ENCODE results near the gene CDH20. TPM values are rescaled to one million over a fixed set of nuclear protein-coding genes. Genes with fewer than 3 reads are reported as not detected.
A peak's percentile ranks its signal among the peaks of the same experiment; 100 is the strongest.

Gene CDH20
- total RNA-seq, 1 donor from 2014 or later = under 0.01 TPM

DNA sequence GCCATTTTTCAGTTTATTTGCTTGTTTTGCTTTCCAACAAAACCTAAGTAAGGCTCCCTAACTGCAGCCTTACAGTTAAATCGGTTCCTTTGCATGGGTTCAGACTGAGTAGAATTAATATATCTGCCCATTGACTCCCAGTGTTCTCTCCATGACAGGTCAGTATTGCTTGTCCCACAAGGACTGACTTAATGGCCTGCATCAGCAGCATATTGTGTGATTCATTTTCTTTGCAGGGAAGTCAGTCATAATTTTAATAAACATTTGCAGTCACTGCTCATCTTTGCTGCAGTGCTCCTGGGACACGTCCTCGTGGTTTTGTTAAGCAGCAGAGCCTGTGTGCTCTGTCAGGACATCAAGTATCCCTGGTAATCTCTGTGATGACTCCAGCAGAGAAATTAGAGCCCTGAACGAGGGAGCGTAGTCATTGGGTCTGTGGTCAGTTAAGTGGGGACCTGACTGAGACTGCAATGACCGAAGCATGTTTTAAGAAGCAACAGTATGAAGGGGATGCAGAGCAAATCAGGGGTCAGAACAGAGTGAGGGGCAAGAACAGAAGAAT, 93.3 kb downstream of the CDH20 start:
- no peak for DNase-seq

DNA sequence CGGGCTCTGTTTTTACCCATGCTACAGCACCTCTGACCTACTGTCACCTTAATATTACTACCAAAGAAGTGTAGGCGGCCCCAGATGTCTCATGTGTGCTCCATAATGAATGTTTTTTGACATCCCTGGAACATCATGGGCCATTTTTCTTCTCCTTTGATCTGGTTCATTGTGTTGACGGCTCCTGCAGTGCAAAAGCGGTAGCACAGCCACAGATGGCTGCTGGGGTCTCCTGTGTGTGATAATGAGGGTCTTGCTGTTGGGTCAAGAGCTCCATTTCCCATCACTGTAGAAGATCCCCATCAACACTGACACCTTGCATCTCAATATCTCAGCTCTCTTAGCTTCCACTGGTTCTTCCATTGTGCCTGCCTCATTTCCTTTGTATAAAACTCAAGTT, 95.0 kb downstream of the CDH20 start:
- no peak for DNase-seq

GRCh38 chr18:61432590-61432989, 99.4 kb downstream of the CDH20 start:
- no peak for DNase-seq

DNA sequence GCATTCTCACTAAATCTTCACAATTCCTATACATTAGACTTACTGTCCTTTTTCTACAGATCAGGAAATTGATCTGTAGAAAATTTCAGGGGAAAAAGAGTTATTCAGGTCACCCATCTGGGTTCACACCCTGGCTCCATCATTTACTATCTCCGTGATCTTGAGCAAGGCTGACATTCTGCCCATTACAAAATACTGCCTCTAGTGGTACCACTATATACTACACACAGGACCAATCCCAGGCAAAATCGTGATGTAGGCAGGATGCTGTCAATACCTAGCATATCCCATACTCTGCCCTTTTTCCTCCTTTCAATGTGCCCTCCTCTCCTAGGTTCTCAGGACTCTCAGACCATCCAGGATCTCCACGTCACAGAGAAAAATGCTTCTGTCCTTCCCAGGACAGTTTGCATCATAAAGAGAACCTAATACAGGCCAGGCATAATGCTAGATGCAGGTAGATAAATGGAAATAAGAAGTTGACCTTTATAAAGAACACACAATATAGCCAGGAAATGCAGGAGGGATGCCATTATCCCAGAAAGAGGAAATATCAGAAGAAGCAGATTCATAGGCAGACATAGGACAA, 101.9 kb downstream of the CDH20 start:
- DNase-seq = peak; percentile 43

- DNase-seq = no peak
These were observed 110.0 kb downstream of the CDH20 start for GRCh38 chr18:61443081-61443725.

GRCh38 chr18:61448316-61448715, 115.1 kb downstream of the CDH20 start:
- no peak for DNase-seq

DNA sequence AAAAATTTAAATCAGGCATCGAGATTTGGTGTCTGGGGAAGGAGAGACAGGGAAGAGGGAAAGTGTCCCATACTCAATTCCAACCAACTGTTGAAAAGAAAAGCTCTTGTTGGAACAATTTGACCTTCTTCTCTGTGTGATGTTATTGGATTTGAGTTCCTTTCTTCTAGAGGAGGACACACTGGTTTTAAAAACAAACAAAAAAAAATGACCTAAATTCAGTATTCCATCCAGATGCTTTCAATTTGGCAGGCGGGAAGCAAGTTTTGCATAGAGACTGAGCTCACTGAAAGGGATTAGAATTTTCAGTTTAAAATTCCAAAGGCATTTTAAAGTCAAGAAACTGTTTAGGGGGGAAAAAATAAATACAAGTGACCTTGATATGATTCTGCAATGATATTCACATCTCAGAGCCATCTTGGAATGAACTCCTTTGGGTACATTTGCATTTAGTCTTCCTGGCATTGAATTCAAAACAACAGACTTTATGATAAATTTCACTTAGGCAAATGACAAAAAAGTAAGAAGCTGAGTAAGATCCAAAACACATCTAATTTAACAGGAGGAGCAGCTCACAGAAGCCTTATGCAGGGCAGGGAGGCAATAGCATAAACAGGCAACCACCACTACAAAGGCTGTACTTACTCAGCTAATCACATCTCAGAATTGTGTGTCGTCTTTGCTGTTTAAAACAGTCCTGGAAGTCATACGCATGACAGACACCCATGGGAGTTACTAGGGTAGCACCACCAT, 126.8 kb downstream of the CDH20 start:
- no peak for DNase-seq

GRCh38 chr18:61464551-61465142, 131.4 kb downstream of the CDH20 start:
- DNase-seq = no peak

- no peak for DNase-seq
These were observed 133.5 kb downstream of the CDH20 start for GRCh38 chr18:61466736-61467135.

- no peak for DNase-seq
These were observed 136.9 kb downstream of the CDH20 start for GRCh38 chr18:61470031-61470674.

- no peak for DNase-seq
These were observed 138.3 kb downstream of the CDH20 start for GRCh38 chr18:61471541-61471940.

- no peak for DNase-seq
These were observed 138.7 kb downstream of the CDH20 start for GRCh38 chr18:61471942-61472341.

DNA sequence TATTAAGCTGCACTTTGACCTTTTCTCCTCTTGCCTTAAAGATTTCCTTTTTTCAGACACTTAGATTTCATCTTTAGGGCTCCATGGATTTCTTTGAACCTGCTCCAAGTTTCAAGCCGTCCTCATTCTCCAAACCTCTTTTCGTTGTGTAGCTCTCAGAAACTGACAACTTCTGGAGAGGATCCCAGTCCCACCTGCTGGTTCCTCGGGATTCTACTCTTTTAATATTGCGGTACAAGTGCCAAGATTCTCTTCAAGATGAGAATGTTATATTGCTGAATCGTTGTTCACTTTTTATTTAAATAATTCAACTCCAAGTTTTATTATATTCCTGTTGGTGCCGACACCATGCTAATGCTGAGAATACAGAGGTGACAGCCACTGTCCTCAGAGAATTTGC, 141.1 kb downstream of the CDH20 start:
- DNase-seq = no peak

DNA sequence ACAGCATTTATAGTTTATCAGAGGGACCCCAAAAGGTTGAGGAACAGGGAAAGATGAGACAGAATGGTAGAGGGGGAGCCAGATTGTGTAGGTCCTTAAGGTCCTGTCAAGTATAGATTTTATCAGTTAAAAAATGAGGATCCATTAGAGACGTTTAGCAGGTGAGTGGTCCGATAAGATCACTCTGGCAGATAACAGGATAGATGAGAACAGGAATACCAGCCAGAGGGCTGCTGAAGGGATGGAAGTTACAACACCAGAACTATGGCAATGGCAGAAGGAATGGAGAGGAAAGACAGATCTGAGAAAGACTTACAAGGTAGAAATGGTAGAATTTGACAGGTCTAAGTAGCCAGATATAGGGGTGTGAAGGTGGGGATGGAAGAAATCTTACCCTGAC, 141.7 kb downstream of the CDH20 start:
- DNase-seq = no peak

GRCh38 chr18:61475931-61476330, 142.7 kb downstream of the CDH20 start:
- DNase-seq = no peak

DNA sequence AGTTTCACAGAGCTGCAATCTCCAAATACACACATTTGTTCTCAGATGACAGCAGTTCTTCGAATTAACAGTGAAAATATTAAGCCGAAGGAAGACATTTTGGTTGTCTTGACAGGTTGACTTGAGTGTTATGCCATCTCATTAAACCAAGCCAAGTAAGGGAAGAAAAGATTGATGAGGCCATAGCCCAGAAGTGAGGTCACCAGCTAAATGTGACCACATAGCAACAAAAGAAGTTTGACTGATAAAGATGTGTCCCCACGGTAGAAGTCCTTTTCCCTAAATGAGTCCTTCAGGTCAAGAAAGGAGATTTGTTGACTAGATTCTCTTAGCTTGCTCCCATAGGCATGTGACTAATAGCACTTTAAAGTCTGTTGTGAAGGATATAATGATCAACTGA, 156.1 kb downstream of the CDH20 start:
- no peak for DNase-seq

DNA sequence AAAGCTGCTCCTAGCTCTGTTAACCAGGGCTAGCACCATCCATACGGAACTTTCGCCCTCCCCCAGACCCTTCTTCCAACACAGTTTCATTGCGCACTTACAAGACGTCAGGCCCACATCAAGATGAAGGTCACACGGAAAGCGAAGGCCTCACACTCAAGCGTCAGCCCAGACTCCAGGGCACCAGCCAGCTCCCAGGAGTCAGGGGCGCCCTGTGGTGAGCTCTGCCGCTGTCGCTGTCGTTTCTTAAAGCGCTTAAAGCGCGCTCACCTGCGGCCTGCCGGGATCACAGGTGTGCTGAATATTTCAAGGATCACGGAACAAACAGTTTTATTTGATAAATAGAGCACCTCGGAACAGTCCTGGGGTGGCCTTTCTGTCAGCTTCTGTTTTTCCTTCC, 163.1 kb downstream of the CDH20 start:
- no peak for DNase-seq

GRCh38 chr18:61497422-61497821, 164.2 kb downstream of the CDH20 start:
- no peak for DNase-seq

- DNase-seq = peak; percentile 80
These were observed 169.2 kb downstream of the CDH20 start for GRCh38 chr18:61502472-61502871.

GRCh38 chr18:61503688-61504087, 170.5 kb downstream of the CDH20 start:
- DNase-seq = no peak

DNA sequence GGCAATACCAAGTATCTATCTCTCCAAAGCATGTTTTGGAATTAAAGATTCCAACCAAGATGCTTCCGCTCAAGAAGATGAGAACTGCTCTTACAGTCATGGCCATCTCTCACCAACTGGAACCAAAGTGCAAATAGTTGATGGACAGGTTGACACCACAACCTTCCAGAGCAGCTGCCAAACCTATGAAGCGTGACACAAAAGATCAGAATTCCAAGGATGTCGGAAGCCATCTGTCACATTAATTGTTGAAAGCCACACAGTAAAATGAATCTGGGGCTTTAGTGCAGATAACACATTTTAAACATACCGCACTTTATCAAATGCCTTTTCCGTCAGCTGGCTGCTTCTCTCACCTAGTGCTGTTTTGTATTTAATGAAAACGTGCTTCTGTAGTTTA, 195.7 kb downstream of the CDH20 start:
- DNase-seq = no peak

- no peak for DNase-seq
These were observed 197.5 kb downstream of the CDH20 start for GRCh38 chr18:61530681-61531080.

GRCh38 chr18:61531182-61531581, 198.0 kb downstream of the CDH20 start:
- DNase-seq = no peak
